Natural killer cell (primary cell): ENCODE results near the gene ZBED5. TPM values are rescaled to one million over a fixed set of nuclear protein-coding genes. Genes with fewer than 3 reads are reported as not detected.

Experiments
- ATAC-seq, 3 donors: fragments of 150-1000 bp in 2 of 3; fragments of 200-7000 bp in 1 of 3; cut with Tn5 transposase; 1 replicate in 1 of 3; 2 replicates in 2 of 3; pipeline ENCODE4 v1.10.0; 2021; ENCODE audit warnings: mild to moderate bottlenecking in 2 of 3, moderate library complexity in 2 of 3
- DNase-seq, 2 donors: peaks; one replicate each; pipeline versions ENCODE4 v3.0.0 to v3.0.0-alpha.2; 2013 to 2021; ENCODE audit warnings: mixed read lengths in 1 of 2
- H3K27ac ChIP-seq: one replicate; pipeline ENCODE4 v1.5.1; 2013; ENCODE audit warnings: mild to moderate bottlenecking, low read length
- H3K27me3 ChIP-seq: one replicate; pipeline ENCODE4 v1.6.1; 2013; ENCODE audit warnings: low read length; ENCODE audit not compliant: control insufficient read depth, insufficient read depth
- H3K36me3 ChIP-seq: one replicate; pipeline ENCODE4 v1.6.1; 2013; ENCODE audit warnings: low read length; ENCODE audit not compliant: control insufficient read depth, insufficient read depth
- H3K4me1 ChIP-seq: one replicate; pipeline ENCODE4 v1.6.1; 2013; ENCODE audit warnings: low read length; ENCODE audit not compliant: control insufficient read depth, insufficient read depth
- H3K4me3 ChIP-seq: one replicate; pipeline ENCODE4 v1.5.1; 2013; ENCODE audit warnings: low read length
- H3K9me3 ChIP-seq: one replicate; pipeline ENCODE4 v1.6.1; 2013; ENCODE audit warnings: low read length; ENCODE audit not compliant: control insufficient read depth, insufficient read depth
- H3K27ac Mint-ChIP-seq, 2 donors: one replicate each; pipeline ENCODE4 v1.8.0; 2022; ENCODE audit warnings: mild to moderate bottlenecking in 2 of 2, mixed read lengths in 2 of 2, moderate library complexity in 1 of 2
- H3K27me3 Mint-ChIP-seq, 2 donors: one replicate each; pipeline ENCODE4 v1.8.0; 2022; ENCODE audit warnings: low read depth in 2 of 2, mixed read lengths in 2 of 2
- H3K36me3 Mint-ChIP-seq: one replicate; pipeline ENCODE4 v1.8.0; 2022; ENCODE audit warnings: mixed read lengths
- H3K4me1 Mint-ChIP-seq, 2 donors: one replicate each; pipeline ENCODE4 v1.8.0; 2022; ENCODE audit warnings: mixed read lengths in 2 of 2
- H3K4me3 Mint-ChIP-seq: one replicate; pipeline ENCODE4 v1.8.0; 2022; ENCODE audit warnings: mild to moderate bottlenecking, moderate library complexity, mixed read lengths
- H3K9me3 Mint-ChIP-seq, 2 donors: one replicate each; pipeline ENCODE4 v1.8.0; 2022; ENCODE audit warnings: mixed read lengths in 2 of 2
- CTCF ChIP-seq: fragments of 200-600 bp; IDR thresholded peaks from one replicate; pipeline ENCODE4 v1.8.0; 2022; ENCODE audit warnings: antibody characterized with exemption
- WGBS: methylation state at CpG from one replicate; pipeline ENCODE4 v1.1.7; 2013; ENCODE audit warnings: missing lambda C conversion rate; ENCODE audit not compliant: insufficient coverage; 5-methylcytosine and 5-hydroxymethylcytosine counted together
- intact Hi-C: fragments of 100-400 bp; cut with micrococcal nuclease; formaldehyde crosslinking; loops from one replicate; pipeline ENCODE4 v1.14.2; 2022
- total RNA-seq, 4 donors: library from RNA; stranded (reverse); fragments of 120-200 nt in 1 of 4; gene quantifications; one replicate each; pipeline versions ENCODE4 v1.2.3 to v1.2.4, GENCODE V29; 2013 to 2022

The ZBED5 gene
- total RNA-seq, 3 donors from 2014 or later (not counting 1 experiment from before 2014, with no cell fraction given): 40.0 to 61.3 (median 53.9) TPM

GRCh38 chr11:10857459-10857708, 469 bp downstream of the ZBED5 start:
- intact Hi-C loops: loop anchor here (5.0 kb wide), 1 partner anchor 985 kb away; the partner anchor contains the start of gene USP47
- peaks cover 13% of the 10 kb centered on the region for H3K4me1 ChIP-seq
- DNase-seq: no peak
- Mint-ChIP-seq H3K9me3 (no peaks in the 10 kb centered on the region), H3K4me3 (peak overlapping the region; percentile 99), H3K27me3 (no peaks in the 10 kb centered on the region), H3K4me1 (peaks cover 37 to 42% of the 10 kb centered on the region in 2 donors), H3K27ac (peak overlapping the region; percentile 98 to 100), H3K36me3 (peaks cover 15% of the 10 kb centered on the region)
- under 1% methylated on average over 14 of the region's 14 CpGs for WGBS
- H3K36me3 ChIP-seq: peaks cover 27% of the 10 kb centered on the region
- ATAC-seq: no peak
- H3K9me3 ChIP-seq: no peaks in the 10 kb centered on the region
- no peak for TF ChIP-seq CTCF
- no peaks in the 10 kb centered on the region for H3K27me3 ChIP-seq
- peak overlapping the region; percentile 94 for H3K27ac ChIP-seq
- peak overlapping the region; percentile 75 for H3K4me3 ChIP-seq

GRCh38 chr11:10856689-10857458, 979 bp downstream of the ZBED5 start:
- Mint-ChIP-seq H3K27ac (peak overlapping the region; percentile 98 to 100), H3K4me3 (peak overlapping the region; percentile 99), H3K4me1 (peaks cover 37 to 38% of the 10 kb centered on the region in 2 donors), H3K36me3 (peaks cover 15% of the 10 kb centered on the region), H3K9me3 (no peaks in the 10 kb centered on the region), H3K27me3 (no peaks in the 10 kb centered on the region)
- intact Hi-C loops: loop anchor here (5.0 kb wide), 1 partner anchor 985 kb away; the partner anchor contains the start of gene USP47
- H3K27ac ChIP-seq: peak overlapping the region; percentile 94
- H3K9me3 ChIP-seq: no peaks in the 10 kb centered on the region
- no peak for ATAC-seq
- TF ChIP-seq CTCF: no peak
- no peaks in the 10 kb centered on the region for H3K27me3 ChIP-seq
- peaks cover 13% of the 10 kb centered on the region for H3K4me1 ChIP-seq
- DNase-seq: peak in 1 of 2 donors; percentile 62
- H3K4me3 ChIP-seq: peak overlapping the region; percentile 75
- WGBS: 2% methylated on average over 17 of the region's 17 CpGs
- peaks cover 31% of the 10 kb centered on the region for H3K36me3 ChIP-seq

- Mint-ChIP-seq H3K27me3 (no peaks in the 10 kb centered on the region), H3K27ac (no peak overlapping the region), H3K4me3 (no peak overlapping the region), H3K36me3 (peaks cover 15% of the 10 kb centered on the region), H3K9me3 (no peaks in the 10 kb centered on the region), H3K4me1 (peaks cover 37 to 38% of the 10 kb centered on the region in 2 donors)
- intact Hi-C loops: loop anchor here (5.0 kb wide), 1 partner anchor 987 kb away; the partner anchor contains the start of gene USP47
- Histone ChIP-seq H3K27me3 (no peaks in the 10 kb centered on the region), H3K4me1 (peaks cover 13% of the 10 kb centered on the region), H3K9me3 (no peaks in the 10 kb centered on the region), H3K4me3 (no peak overlapping the region), H3K36me3 (peaks cover 34% of the 10 kb centered on the region), H3K27ac (no peak overlapping the region)
- ATAC-seq (no peak), DNase-seq (no peak)
- WGBS: no CpG with 5 or more reads among the region's 2 CpGs
- TF ChIP-seq CTCF: no peak
Measured at GRCh38 chr11:10855295-10855694, 2.6 kb downstream of the ZBED5 start.
